Fibroblast of lung (primary cell): ENCODE results near the gene FMN1.

ENCODE experiments used
- EZH2 ChIP-seq: IDR thresholded peaks from 2 replicates; pipeline ENCODE4 v1.5.1; 2012; ENCODE audit warnings: low read length, control low read depth, mild to moderate bottlenecking; ENCODE audit errors: missing control alignments
- TF ChIP-seq, protein P1 (sequence below), 2 donors: IDR thresholded peaks in 1 of 2; conservative IDR thresholded peaks in 1 of 2; 1 replicate in 1 of 2; 2 replicates in 1 of 2; pipeline ENCODE4 v1.5.1; 2011 to 2012; ENCODE audit warnings: low read length in 2 of 2, control low read depth in 1 of 2, inconsistent platforms in 1 of 2, low read depth in 1 of 2, mild to moderate bottlenecking in 1 of 2

DNA sequence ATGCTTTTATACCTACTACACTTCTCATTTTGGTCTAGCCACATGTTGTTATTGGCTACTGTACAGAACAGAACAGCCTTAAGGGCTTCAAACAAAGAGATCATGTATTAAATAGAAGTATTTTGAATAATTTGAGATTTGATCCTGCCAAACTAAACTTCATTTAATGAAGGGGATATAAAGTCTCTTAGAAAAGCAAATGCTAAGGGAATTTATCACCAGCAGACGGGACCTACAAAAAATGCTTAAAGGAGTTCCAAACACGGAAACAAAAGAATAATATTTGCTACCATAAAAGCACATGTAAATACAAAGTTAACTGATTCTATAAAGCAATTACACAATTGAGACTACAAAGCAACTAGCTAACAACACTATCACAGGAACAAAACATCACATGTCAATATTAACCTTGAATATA lies 23.6 kb upstream of the FMN1 start:
- TF ChIP-seq, protein P1, sequence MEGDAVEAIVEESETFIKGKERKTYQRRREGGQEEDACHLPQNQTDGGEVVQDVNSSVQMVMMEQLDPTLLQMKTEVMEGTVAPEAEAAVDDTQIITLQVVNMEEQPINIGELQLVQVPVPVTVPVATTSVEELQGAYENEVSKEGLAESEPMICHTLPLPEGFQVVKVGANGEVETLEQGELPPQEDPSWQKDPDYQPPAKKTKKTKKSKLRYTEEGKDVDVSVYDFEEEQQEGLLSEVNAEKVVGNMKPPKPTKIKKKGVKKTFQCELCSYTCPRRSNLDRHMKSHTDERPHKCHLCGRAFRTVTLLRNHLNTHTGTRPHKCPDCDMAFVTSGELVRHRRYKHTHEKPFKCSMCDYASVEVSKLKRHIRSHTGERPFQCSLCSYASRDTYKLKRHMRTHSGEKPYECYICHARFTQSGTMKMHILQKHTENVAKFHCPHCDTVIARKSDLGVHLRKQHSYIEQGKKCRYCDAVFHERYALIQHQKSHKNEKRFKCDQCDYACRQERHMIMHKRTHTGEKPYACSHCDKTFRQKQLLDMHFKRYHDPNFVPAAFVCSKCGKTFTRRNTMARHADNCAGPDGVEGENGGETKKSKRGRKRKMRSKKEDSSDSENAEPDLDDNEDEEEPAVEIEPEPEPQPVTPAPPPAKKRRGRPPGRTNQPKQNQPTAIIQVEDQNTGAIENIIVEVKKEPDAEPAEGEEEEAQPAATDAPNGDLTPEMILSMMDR (conservative IDR thresholded peaks at IDR 0.05 in 1 of 2, IDR thresholded peaks at IDR 0.05 in 1 of 2; ENCODE audit: low read depth in 1 of 2, low read length in 2 of 2) = no peak
- TF ChIP-seq EZH2 = no peak
